Urinary bladder (tissue), 4 donors: ENCODE measurements around the gene ICA1. TPM values are rescaled to one million over a fixed set of nuclear protein-coding genes. Genes with fewer than 3 reads are reported as not detected.

ENCODE experiments used
- DNase-seq: peaks from one replicate; pipeline ENCODE4 v3.0.0-alpha.2; 2015; ENCODE audit errors: extremely low spot score
- H3K27ac ChIP-seq: one replicate; pipeline ENCODE4 v1.5.1; 2013; ENCODE audit warnings: low read depth, mild to moderate bottlenecking, moderate library complexity
- H3K36me3 ChIP-seq: one replicate; pipeline ENCODE4 v1.6.1; 2013; ENCODE audit warnings: mild to moderate bottlenecking, moderate library complexity; ENCODE audit not compliant: insufficient read depth
- H3K4me1 ChIP-seq: one replicate; pipeline ENCODE4 v1.6.1; 2013; ENCODE audit warnings: mild to moderate bottlenecking, moderate library complexity; ENCODE audit not compliant: insufficient read depth
- H3K4me3 ChIP-seq: one replicate; pipeline ENCODE4 v1.5.1; 2013; ENCODE audit warnings: low read depth, low read length
- WGBS: extraction: QIAGEN DNeasy Blood & Tissue Kit; methylation state at CpG from one replicate; pipeline ENCODE4 v1.1.7; 2013; 5-methylcytosine and 5-hydroxymethylcytosine counted together
- polyA plus RNA-seq: library from polyadenylated mRNA; stranded (reverse); fragments of 200-250 nt; gene quantifications from one replicate; pipeline ENCODE4 v1.2.3, GENCODE V29; 2013
- total RNA-seq: library from RNA; depleted of rRNA; stranded (reverse); fragments of >200 nt; gene quantifications from one replicate; pipeline ENCODE4 v1.2.3, GENCODE V29; 2014
- donor health status: healthy with polysubstance abuse.
- donor health status: healthy.

The ICA1 gene
- total and polyA plus RNA-seq, 2 donors, result 8.3 to 32.8 TPM

DNA sequence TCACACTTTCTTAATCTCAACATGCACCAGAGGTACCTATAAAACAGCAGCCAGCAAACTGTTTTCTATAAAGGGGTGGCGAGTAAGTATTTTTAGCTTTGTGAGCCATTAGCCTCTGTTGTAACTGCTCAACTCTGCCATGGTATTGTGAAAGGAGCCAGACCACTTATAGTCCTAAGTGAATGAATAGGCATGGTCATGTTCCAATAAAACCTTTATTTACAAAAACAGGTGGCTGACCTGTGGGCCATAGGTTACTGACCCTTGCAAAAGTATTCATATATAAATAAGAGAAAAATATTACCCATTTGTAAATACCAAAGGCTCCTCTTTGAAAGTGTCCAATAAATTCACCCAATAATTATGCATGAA is 50.3 kb downstream of the ICA1 start:
- DNase-seq, result no peak
- no peak overlapping the region for H3K4me3 ChIP-seq
- no peaks in the 10 kb centered on the region for H3K36me3 ChIP-seq
- no peak overlapping the region for H3K27ac ChIP-seq
- H3K4me1 ChIP-seq, result peaks cover 2% of the 10 kb centered on the region
- 96% methylated on average over 1 of the region's 1 CpG for WGBS

GRCh38 chr7:8210845-8211724 is 50.9 kb downstream of the ICA1 start:
- no peak for DNase-seq
- Histone ChIP-seq H3K27ac (no peak overlapping the region), H3K4me1 (peaks cover 2% of the 10 kb centered on the region), H3K36me3 (no peaks in the 10 kb centered on the region), H3K4me3 (no peak overlapping the region)
- WGBS, result 80% methylated on average over 10 of the region's 10 CpGs

GRCh38 chr7:8209353-8209752 is 52.6 kb downstream of the ICA1 start:
- no peak for DNase-seq
- no peaks in the 10 kb centered on the region for H3K36me3 ChIP-seq
- 67% methylated on average over 4 of the region's 4 CpGs for WGBS

DNA sequence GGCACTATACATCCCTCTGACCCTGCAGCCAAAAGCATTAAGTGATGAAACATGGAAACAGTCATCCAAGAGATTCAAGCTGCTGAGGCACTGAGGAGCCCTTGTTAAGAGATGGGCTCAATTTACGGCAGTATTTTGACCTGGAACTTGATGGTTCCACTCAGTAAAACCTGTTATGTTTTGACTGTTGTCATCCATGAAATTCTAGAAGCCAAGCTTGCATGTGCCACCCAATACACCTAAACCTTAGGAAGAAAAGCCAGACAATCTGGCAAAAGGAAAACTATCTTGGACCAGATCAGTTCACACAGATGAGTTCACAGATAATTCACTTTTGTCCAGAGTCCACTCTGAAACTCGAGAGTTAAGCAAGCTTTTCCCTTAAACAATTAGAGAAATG is 53.2 kb downstream of the ICA1 start:
- no peaks in the 10 kb centered on the region for H3K4me1 ChIP-seq
- 42% methylated on average over 2 of the region's 2 CpGs for WGBS
- no peak overlapping the region for H3K27ac ChIP-seq

More at GRCh38 chr7:8209353-8209752, 52.6 kb downstream of the ICA1 start:
- peaks cover 2% of the 10 kb centered on the region for H3K4me1 ChIP-seq
- H3K27ac ChIP-seq, result no peak overlapping the region
- H3K4me3 ChIP-seq, result no peak overlapping the region

GRCh38 chr7:8206956-8207355 is 55.0 kb downstream of the ICA1 start:
- H3K27ac ChIP-seq, result no peak overlapping the region
- 92% methylated on average over 1 of the region's 1 CpG for WGBS
- no peak for DNase-seq
- no peaks in the 10 kb centered on the region for H3K4me1 ChIP-seq
- no peaks in the 10 kb centered on the region for H3K36me3 ChIP-seq
- H3K4me3 ChIP-seq, result no peak overlapping the region

More for the DNA sequence above, 53.2 kb downstream of the ICA1 start:
- Histone ChIP-seq H3K36me3 (no peaks in the 10 kb centered on the region), H3K4me3 (no peak overlapping the region)
- no peak for DNase-seq

- Histone ChIP-seq H3K36me3 (no peaks in the 10 kb centered on the region), H3K27ac (no peak overlapping the region), H3K4me3 (no peak overlapping the region), H3K4me1 (no peaks in the 10 kb centered on the region)
- DNase-seq, result no peak
- WGBS, result 63% methylated on average over 5 of the region's 5 CpGs
Measured at GRCh38 chr7:8205537-8205936, 56.4 kb downstream of the ICA1 start.

GRCh38 chr7:8205031-8205387 is 57.0 kb downstream of the ICA1 start:
- Histone ChIP-seq H3K36me3 (no peaks in the 10 kb centered on the region), H3K27ac (no peak overlapping the region), H3K4me1 (no peaks in the 10 kb centered on the region), H3K4me3 (no peak overlapping the region)
- DNase-seq, result no peak
- 52% methylated on average over 2 of the region's 2 CpGs for WGBS

GRCh38 chr7:8204339-8205030 is 57.5 kb downstream of the ICA1 start:
- WGBS, result 93% methylated on average over 7 of the region's 7 CpGs
- Histone ChIP-seq H3K4me3 (no peak overlapping the region), H3K36me3 (no peaks in the 10 kb centered on the region), H3K27ac (no peak overlapping the region), H3K4me1 (no peaks in the 10 kb centered on the region)
- no peak for DNase-seq

DNA sequence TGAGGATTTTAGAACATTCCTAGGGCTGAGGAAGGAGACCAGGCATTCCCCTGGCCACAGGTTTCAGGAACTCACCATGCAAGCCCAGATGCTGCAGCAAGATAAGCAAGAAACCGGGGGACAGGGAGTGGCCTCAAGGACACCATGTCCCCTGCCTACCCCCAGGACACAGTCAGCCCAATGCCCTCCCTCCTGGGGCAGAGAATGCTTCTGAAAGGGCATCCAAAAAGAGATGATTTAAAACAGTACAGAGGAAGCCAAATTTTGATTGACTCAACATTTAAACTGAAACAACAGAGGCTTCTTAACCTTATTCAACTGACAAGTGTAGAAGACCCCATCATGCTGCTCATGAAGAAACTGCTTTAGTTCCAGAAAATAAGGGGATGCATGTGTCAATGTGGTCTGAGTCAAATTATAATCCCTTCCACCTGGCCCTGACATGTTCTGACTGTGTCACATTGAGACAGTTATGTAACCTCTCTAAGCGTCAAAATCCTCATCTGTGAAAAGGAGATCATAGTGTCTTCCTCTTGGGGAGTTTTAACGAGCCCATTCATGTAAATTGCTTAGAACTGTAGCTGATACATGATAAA is 60.0 kb downstream of the ICA1 start:
- DNase-seq, result no peak
- WGBS, result 77% methylated on average over 3 of the region's 3 CpGs
- no peaks in the 10 kb centered on the region for H3K4me1 ChIP-seq
- no peak overlapping the region for H3K4me3 ChIP-seq
- H3K27ac ChIP-seq, result no peak overlapping the region
- no peaks in the 10 kb centered on the region for H3K36me3 ChIP-seq

- Histone ChIP-seq H3K4me3 (no peak overlapping the region), H3K27ac (no peak overlapping the region), H3K4me1 (no peaks in the 10 kb centered on the region), H3K36me3 (no peaks in the 10 kb centered on the region)
- WGBS, result 81% methylated on average over 1 of the region's 1 CpG
- no peak for DNase-seq
Measured at GRCh38 chr7:8200717-8201116, 61.2 kb downstream of the ICA1 start.

DNA sequence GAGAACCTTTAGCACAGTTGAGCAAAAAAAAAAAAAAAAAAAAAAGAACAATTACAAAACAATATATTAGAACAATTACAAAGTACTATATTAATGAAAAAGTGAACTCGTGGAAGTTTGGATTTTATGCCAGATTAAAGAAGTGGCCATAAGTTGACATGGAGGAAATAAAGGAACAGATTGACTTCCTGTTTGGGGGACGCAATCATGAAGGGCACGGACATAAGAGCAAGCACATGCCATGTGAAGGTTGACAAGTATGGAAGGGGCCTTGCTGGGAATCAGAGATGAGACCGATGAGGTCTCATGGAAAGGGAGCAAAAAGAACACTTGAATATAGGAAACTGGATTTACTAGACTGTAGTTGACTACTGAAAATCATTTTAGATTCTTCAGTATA is 61.7 kb downstream of the ICA1 start:
- no peak for DNase-seq
- no peak overlapping the region for H3K27ac ChIP-seq
- H3K4me1 ChIP-seq, result no peaks in the 10 kb centered on the region
- H3K4me3 ChIP-seq, result no peak overlapping the region
- H3K36me3 ChIP-seq, result no peaks in the 10 kb centered on the region
- 86% methylated on average over 4 of the region's 4 CpGs for WGBS

- DNase-seq, result no peak
- Histone ChIP-seq H3K4me3 (no peak overlapping the region), H3K27ac (no peak overlapping the region), H3K4me1 (no peaks in the 10 kb centered on the region), H3K36me3 (no peaks in the 10 kb centered on the region)
- WGBS, result 86% methylated on average over 5 of the region's 5 CpGs
Measured at GRCh38 chr7:8197994-8198698, 63.8 kb downstream of the ICA1 start.

GRCh38 chr7:8192897-8193296 is 69.1 kb downstream of the ICA1 start:
- Histone ChIP-seq H3K4me1 (no peaks in the 10 kb centered on the region), H3K36me3 (no peaks in the 10 kb centered on the region), H3K27ac (no peak overlapping the region), H3K4me3 (no peak overlapping the region)
- DNase-seq, result no peak
